Psoas muscle (tissue), 8 donors: ENCODE results near the gene ZBTB7C. TPM values are rescaled to one million over a fixed set of nuclear protein-coding genes. Genes with fewer than 3 reads are reported as not detected.
A peak's percentile ranks its signal among the peaks of the same experiment; 100 is the strongest.

Experiments
- ATAC-seq, 4 donors: fragments of 200-7000 bp; cut with Tn5 transposase; one replicate each; pipeline ENCODE4 v1.9.1; 2020; ENCODE audit warnings: moderate library complexity in 3 of 4, mild to moderate bottlenecking in 2 of 4
- DNase-seq, 2 donors: peaks; one replicate each; pipeline ENCODE4 v3.0.0-alpha.2; 2020
- H3K27ac ChIP-seq: fragments of 200-600 bp; one replicate; pipeline ENCODE4 v1.8.0; 2022
- H3K27me3 ChIP-seq, 3 donors: fragments of 200-600 bp in 1 of 3; one replicate each; pipeline versions ENCODE4 v1.6.1 to v1.8.0; 2013 to 2022; ENCODE audit warnings: low read length in 2 of 3, mild to moderate bottlenecking in 2 of 3, moderate library complexity in 1 of 3; ENCODE audit not compliant: insufficient read depth in 3 of 3
- H3K36me3 ChIP-seq, 2 donors: fragments of 200-600 bp in 1 of 2; one replicate each; pipeline versions ENCODE4 v1.6.1 to v1.8.0; 2013 to 2022; ENCODE audit warnings: low read depth in 1 of 2, mild to moderate bottlenecking in 1 of 2, moderate library complexity in 1 of 2; ENCODE audit not compliant: insufficient read depth in 1 of 2
- H3K4me1 ChIP-seq: fragments of 200-600 bp; one replicate; pipeline ENCODE4 v1.8.0; 2022
- H3K4me3 ChIP-seq: fragments of 200-600 bp; one replicate; pipeline ENCODE4 v1.8.0; 2022; ENCODE audit warnings: mild to moderate bottlenecking
- H3K9me3 ChIP-seq: fragments of 200-600 bp; one replicate; pipeline ENCODE4 v1.8.0; 2022
- CTCF ChIP-seq: fragments of 200-600 bp; IDR thresholded peaks from one replicate; pipeline ENCODE4 v1.8.0; 2022; ENCODE audit warnings: antibody characterized with exemption
- WGBS, 3 donors: extraction: QIAGEN DNeasy Blood & Tissue Kit; methylation state at CpG; one replicate each; pipeline versions ENCODE4 v1.1.6 to v1.1.7; 2013; 5-methylcytosine and 5-hydroxymethylcytosine counted together
- intact Hi-C, 2 donors: fragments of 100-400 bp; cut with DNase I; formaldehyde crosslinking; loops; one replicate each; pipeline versions ENCODE4 v1.11.0 to v1.14.2; 2022
- polyA plus RNA-seq, 3 donors: library from polyadenylated mRNA; stranded (reverse); fragments of 200-250 nt; gene quantifications; one replicate each; pipeline ENCODE4 v1.2.3, GENCODE V29; 2013
- total RNA-seq, 4 donors: library from RNA; stranded (reverse); fragmentation: NEBNext Ultra II Directional in 2 of 4; extraction: Animal tissue kit (Norgen Biotek cat#: 25700) in 2 of 4; gene quantifications; one replicate each; pipeline versions ENCODE4 v1.2.1 to v1.2.4, GENCODE V29; 2021 to 2023
- donor health status: healthy with polysubstance abuse.
- donor health status: DM: no; HTN: no; CAD: no; lungs with moderate emphysema.
- donor health status: Bipolar disorder and iron deficiency.
- donor health status: healthy.
- donor health status: DM: yes; HTN: yes; CAD: no.
- donor health status: DM: no; HTN: no; CAD: no.
- donor health status: DM: no; HTN: no; CAD: no.
- donor health status: DM: yes; HTN: yes; CAD: no.

Gene ZBTB7C
- total and polyA plus RNA-seq, 7 donors = 0.34 to 2.9 (median 0.78) TPM

DNA sequence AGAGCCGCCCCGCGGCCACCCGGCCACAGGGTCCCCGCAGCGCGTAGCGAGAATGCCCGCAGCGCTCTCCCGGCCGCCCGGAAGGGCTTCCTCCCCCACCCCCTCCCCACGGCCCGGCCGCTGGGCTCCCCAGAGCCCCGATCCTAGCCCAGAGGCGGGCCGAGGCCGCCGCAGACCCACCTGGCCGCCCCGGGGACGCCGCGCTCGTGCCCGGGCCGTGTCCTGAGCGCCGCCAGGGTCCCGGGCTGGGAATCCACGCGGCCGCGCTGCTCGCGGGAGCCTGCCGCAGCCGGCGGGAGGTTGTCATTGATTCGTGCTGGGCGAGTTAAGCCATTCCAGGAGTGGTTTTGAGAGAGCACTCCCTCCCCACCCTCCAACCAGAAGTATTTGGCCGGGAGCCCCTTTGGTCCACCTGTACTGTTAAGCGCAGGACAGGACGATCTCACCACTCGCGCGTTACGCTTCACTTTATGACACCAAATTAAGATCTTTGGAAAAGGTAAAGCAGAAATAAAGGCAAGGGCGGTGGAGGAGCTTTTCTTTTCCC, 272.3 kb downstream of the ZBTB7C start:
- peak; percentile 51 to 66 (median 53) for ATAC-seq
- DNase-seq = no peak
- Histone ChIP-seq H3K27me3 (peaks cover 0 to 15% (median 0%) of the 10 kb centered on the region in 3 donors), H3K9me3 (no peaks in the 10 kb centered on the region), H3K27ac (no peak overlapping the region), H3K4me1 (peaks cover 13% of the 10 kb centered on the region), H3K36me3 (no peaks in the 10 kb centered on the region), H3K4me3 (peak overlapping the region; percentile 76)
- 7 to 10% (median 9%) methylated on average over 40 to 51 of the region's 51 CpGs for WGBS, 3 donors
- intact Hi-C loops = no loop called here
- no peak for TF ChIP-seq CTCF

DNA sequence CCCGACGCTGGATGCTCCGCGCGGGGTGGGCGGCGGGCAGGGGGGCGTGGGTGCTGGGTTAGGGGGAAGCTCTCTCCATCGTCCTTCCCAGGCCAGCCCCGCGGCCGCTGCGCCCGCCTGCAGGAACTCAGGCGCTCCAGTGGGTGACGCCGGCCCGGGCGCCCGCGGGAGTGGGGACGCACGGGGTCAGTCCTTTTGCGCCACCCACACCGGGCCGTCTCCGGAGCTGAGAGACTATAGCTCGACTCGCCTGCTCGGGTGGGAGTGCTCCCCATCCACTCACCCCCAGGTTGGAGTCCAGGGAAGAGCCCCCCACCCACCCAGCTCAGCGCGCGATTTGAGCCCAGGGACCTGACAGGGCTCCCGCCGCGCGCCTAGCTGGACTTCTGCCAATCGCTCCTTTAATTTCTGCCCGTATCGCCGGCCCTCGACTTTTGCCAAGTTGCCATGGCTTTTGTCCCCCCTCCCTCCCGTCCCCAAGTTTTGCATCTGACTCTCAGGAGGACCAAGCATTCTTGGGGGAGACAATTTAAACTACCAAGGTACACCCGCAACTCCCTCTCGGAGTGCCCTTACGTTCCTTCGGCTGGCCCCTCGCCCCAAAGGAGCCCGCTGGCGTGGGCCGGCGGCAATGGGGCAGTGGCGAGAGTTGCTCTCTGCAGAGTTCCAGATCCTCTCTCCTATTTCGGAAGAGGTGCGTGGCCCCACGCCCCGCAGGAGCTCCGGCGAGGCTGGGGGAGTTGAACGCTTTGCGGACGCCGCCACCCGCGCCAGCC, 272.9 kb downstream of the ZBTB7C start:
- Histone ChIP-seq H3K27me3 (peaks cover 0 to 15% (median 0%) of the 10 kb centered on the region in 3 donors), H3K9me3 (no peaks in the 10 kb centered on the region), H3K36me3 (no peaks in the 10 kb centered on the region), H3K27ac (no peak overlapping the region), H3K4me1 (peaks cover 13% of the 10 kb centered on the region), H3K4me3 (peak overlapping the region; percentile 76)
- DNase-seq (peak; percentile 35 to 59), ATAC-seq (peak; percentile 57 to 79 (median 62))
- no peak for TF ChIP-seq CTCF
- intact Hi-C loops = no loop called here
- 0 to 2% (median 0%) methylated on average over 63 to 65 of the region's 65 CpGs for WGBS, 3 donors

- Histone ChIP-seq H3K36me3 (no peaks in the 10 kb centered on the region), H3K27me3 (peaks cover 0 to 15% (median 0%) of the 10 kb centered on the region in 3 donors), H3K9me3 (no peaks in the 10 kb centered on the region), H3K4me1 (peaks cover 13% of the 10 kb centered on the region), H3K27ac (no peak overlapping the region), H3K4me3 (peak overlapping the region; percentile 76)
- intact Hi-C loops = no loop called here
- TF ChIP-seq CTCF = no peak
- 31 to 44% (median 33%) methylated on average over 14 of the region's 14 CpGs for WGBS, 3 donors
- DNase-seq (no peak), ATAC-seq (peak in 1 of 4 donors; percentile 5)
Observed at GRCh38 chr18:48135436-48135966, 273.7 kb downstream of the ZBTB7C start.

GRCh38 chr18:48134609-48135008, 274.6 kb downstream of the ZBTB7C start:
- DNase-seq (no peak), ATAC-seq (no peak)
- Histone ChIP-seq H3K27me3 (peaks cover 0 to 15% (median 0%) of the 10 kb centered on the region in 3 donors), H3K36me3 (no peaks in the 10 kb centered on the region), H3K4me3 (no peak overlapping the region), H3K9me3 (no peaks in the 10 kb centered on the region), H3K27ac (no peak overlapping the region), H3K4me1 (peaks cover 16% of the 10 kb centered on the region)
- intact Hi-C loops = no loop called here
- TF ChIP-seq CTCF = no peak
- WGBS, 3 donors = 81 to 85% (median 85%) methylated on average over 5 of the region's 5 CpGs
